22Rv1 (cell line): ENCODE data around the gene VPS26B.

Experiments used
- CTCF ChIP-seq: fragments of 450-650 bp; IDR thresholded peaks from 2 replicates; pipeline ENCODE4 v1.5.1; 2017; ENCODE audit warnings: mild to moderate bottlenecking
- ZFX ChIP-seq: fragments of 450-650 bp; IDR thresholded peaks from 2 replicates; pipeline ENCODE4 v1.6.1; 2017; ENCODE audit warnings: antibody characterized with exemption, borderline replicate concordance

DNA sequence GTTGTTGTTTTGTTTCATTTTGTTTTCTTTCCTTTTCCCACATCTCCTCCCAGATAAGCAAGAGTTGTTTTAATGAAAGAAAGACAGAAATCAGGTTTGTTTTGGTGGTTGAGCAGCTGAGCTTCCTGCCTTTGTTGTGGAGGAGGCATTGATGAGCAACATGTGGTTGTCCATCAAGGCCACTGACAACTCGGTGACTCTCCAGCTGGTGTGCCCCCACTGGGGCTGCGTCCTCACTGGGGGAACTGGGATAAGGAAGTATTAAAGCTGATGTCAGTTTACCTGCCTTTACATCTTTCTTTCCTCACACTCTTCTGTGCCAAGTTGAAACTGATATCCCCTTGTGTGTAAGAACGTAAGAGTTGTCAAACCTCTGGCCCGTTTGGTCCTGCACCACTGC lies 5.9 kb downstream of the VPS26B start:
- no peak for TF ChIP-seq CTCF
- no peak for TF ChIP-seq ZFX
